Thymus (tissue), 11 donors: ENCODE measurements around the gene BRD3. TPM values are rescaled to one million over a fixed set of nuclear protein-coding genes. Genes with fewer than 3 reads are reported as not detected.

Experiments
- DNase-seq, 9 donors: peaks; one replicate each; pipeline ENCODE4 v3.0.0-alpha.2; 2013; ENCODE audit warnings: low spot score in 9 of 9, low read depth in 6 of 9, missing footprints in 1 of 9
- H3K27ac ChIP-seq, 2 donors: one replicate each; pipeline ENCODE4 v1.5.1; 2013; ENCODE audit warnings: control low read depth in 1 of 2, low read depth in 1 of 2, low read length in 1 of 2, mild to moderate bottlenecking in 1 of 2, moderate library complexity in 1 of 2
- H3K27me3 ChIP-seq, 2 donors: one replicate each; pipeline ENCODE4 v1.5.1; 2013; ENCODE audit warnings: low read length in 1 of 2; ENCODE audit not compliant: control insufficient read depth in 2 of 2, insufficient read depth in 1 of 2
- H3K36me3 ChIP-seq, 2 donors: one replicate each; pipeline ENCODE4 v1.5.1; 2013; ENCODE audit warnings: low read length in 1 of 2, mild to moderate bottlenecking in 1 of 2, moderate library complexity in 1 of 2; ENCODE audit not compliant: control insufficient read depth in 2 of 2, insufficient read depth in 2 of 2
- H3K4me1 ChIP-seq, 2 donors: one replicate each; pipeline ENCODE4 v1.5.1; 2013; ENCODE audit warnings: low read length in 2 of 2; ENCODE audit not compliant: control insufficient read depth in 2 of 2, insufficient read depth in 2 of 2
- H3K4me3 ChIP-seq, 2 donors: one replicate each; pipeline ENCODE4 v1.5.1; 2013; ENCODE audit warnings: low read length in 2 of 2, control low read depth in 1 of 2, mild to moderate bottlenecking in 1 of 2
- H3K9me3 ChIP-seq, 2 donors: one replicate each; pipeline ENCODE4 v1.5.1; 2013; ENCODE audit warnings: low read length in 1 of 2, mild to moderate bottlenecking in 1 of 2; ENCODE audit not compliant: control insufficient read depth in 2 of 2, insufficient read depth in 1 of 2
- WGBS: extraction: QIAGEN DNeasy Blood & Tissue Kit; methylation state at CpG from one replicate; pipeline ENCODE4 v1.1.7; 2013; 5-methylcytosine and 5-hydroxymethylcytosine counted together
- polyA plus RNA-seq: library from polyadenylated mRNA; stranded (reverse); fragments of 200-250 nt; gene quantifications from one replicate; pipeline ENCODE4 v1.2.3, GENCODE V29; 2013
- total RNA-seq: library from RNA; stranded (reverse); fragments of 120-200 nt; gene quantifications from one replicate; pipeline ENCODE4 v1.2.4, GENCODE V29; 2013
- donor health status: healthy.

The BRD3 gene
- total and polyA plus RNA-seq, 2 donors = 6.4 to 14.5 TPM

GRCh38 chr9:134036130-134036529 is 31.7 kb downstream of the BRD3 start:
- 97% methylated on average over 16 of the region's 16 CpGs for WGBS
- Histone ChIP-seq H3K27ac (no peak overlapping the region), H3K4me1 (peaks cover 0 to 3% of the 10 kb centered on the region in 2 donors), H3K27me3 (no peaks in the 10 kb centered on the region), H3K4me3 (no peak overlapping the region), H3K36me3 (peaks cover 75 to 80% of the 10 kb centered on the region in 2 donors), H3K9me3 (peaks cover 2 to 4% of the 10 kb centered on the region in 2 donors)
- DNase-seq = no peak

- no peak for DNase-seq
- Histone ChIP-seq H3K27ac (no peak overlapping the region), H3K9me3 (peaks cover 2 to 4% of the 10 kb centered on the region in 2 donors), H3K36me3 (peaks cover 74 to 80% of the 10 kb centered on the region in 2 donors), H3K27me3 (no peaks in the 10 kb centered on the region), H3K4me3 (no peak overlapping the region), H3K4me1 (peaks cover 0 to 3% of the 10 kb centered on the region in 2 donors)
- 95% methylated on average over 28 of the region's 28 CpGs for WGBS
Measured at GRCh38 chr9:134035041-134036039, 32.5 kb downstream of the BRD3 start.

- H3K9me3 ChIP-seq = peaks cover 2 to 3% of the 10 kb centered on the region in 2 donors
- 97% methylated on average over 19 of the region's 19 CpGs for WGBS
- DNase-seq = no peak
Measured at GRCh38 chr9:134034215-134035040, 33.4 kb downstream of the BRD3 start.

GRCh38 chr9:134033516-134034214 is 34.2 kb downstream of the BRD3 start:
- no peak for DNase-seq
- Histone ChIP-seq H3K9me3 (peaks cover 0 to 2% of the 10 kb centered on the region in 2 donors), H3K27me3 (no peaks in the 10 kb centered on the region), H3K36me3 (peaks cover 58 to 77% of the 10 kb centered on the region in 2 donors), H3K4me3 (no peak overlapping the region), H3K4me1 (peaks cover 0 to 3% of the 10 kb centered on the region in 2 donors), H3K27ac (no peak overlapping the region)
- 98% methylated on average over 26 of the region's 26 CpGs for WGBS

More at GRCh38 chr9:134034215-134035040, 33.4 kb downstream of the BRD3 start:
- Histone ChIP-seq H3K27me3 (no peaks in the 10 kb centered on the region), H3K4me1 (peaks cover 0 to 3% of the 10 kb centered on the region in 2 donors), H3K36me3 (peaks cover 65 to 78% of the 10 kb centered on the region in 2 donors), H3K27ac (no peak overlapping the region), H3K4me3 (no peak overlapping the region)

DNA sequence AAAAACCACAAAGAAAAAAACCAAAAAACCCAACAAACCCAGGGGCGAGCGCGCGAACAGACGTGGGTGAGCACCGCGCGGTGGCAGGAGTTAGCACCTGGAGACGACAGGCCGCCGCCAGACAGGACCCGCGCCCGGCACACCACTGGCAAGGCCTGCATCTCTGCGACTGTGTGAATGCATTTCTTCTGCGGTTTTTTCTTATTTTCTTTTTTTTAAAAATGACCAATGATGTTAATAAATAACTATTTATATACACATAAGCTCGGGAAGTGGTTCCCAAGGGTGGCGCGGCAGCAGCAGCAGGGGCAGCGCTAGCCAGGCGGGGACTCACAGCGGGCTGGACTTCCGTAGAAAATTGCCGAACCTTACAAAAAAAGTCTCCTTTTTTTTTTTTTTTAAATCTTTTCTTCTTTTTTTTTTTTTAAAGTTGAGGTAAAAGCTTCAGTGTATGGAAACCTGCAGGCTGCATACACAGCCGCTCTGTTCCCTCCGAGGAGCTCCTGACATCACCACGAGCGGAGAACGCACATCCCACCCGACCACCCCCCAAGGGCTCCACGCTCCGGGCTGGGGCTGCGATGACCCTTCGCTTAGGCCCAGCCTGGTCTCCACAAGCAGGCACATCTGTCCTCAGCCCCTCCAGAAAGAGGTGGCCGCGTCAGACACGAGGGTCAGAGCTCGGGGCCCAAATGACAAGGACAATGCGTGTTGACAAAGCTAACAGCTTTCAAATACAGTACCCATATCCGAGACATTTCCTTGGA is 35.2 kb downstream of the BRD3 start:
- Histone ChIP-seq H3K27ac (no peak overlapping the region), H3K36me3 (peaks cover 55 to 74% of the 10 kb centered on the region in 2 donors), H3K27me3 (no peaks in the 10 kb centered on the region), H3K4me1 (peaks cover 0 to 3% of the 10 kb centered on the region in 2 donors), H3K4me3 (no peak overlapping the region), H3K9me3 (peaks cover 0 to 2% of the 10 kb centered on the region in 2 donors)
- WGBS = 82% methylated on average over 40 of the region's 40 CpGs
- no peak for DNase-seq

DNA sequence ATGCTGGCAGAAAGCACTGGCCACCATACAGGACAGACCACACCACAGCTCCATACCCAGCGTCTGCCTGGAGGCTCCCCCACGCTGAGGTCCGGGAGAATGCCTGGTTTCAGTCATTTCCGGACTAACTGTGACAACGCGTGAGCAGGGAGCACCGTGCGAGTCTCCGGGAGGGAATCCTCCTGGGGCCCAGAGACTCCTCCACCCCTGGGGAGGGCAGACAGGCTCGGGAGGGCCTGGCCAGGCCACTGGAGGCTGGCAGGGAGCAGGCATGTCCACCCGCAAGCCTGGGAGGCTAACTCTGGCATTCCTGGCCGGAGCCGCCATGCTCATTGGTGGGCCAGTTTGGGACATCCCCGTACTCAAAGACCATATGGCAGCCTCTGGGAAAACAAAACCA is 36.0 kb downstream of the BRD3 start:
- 98% methylated on average over 14 of the region's 14 CpGs for WGBS
- peaks cover 55 to 71% of the 10 kb centered on the region in 2 donors for H3K36me3 ChIP-seq
- DNase-seq = no peak

DNA sequence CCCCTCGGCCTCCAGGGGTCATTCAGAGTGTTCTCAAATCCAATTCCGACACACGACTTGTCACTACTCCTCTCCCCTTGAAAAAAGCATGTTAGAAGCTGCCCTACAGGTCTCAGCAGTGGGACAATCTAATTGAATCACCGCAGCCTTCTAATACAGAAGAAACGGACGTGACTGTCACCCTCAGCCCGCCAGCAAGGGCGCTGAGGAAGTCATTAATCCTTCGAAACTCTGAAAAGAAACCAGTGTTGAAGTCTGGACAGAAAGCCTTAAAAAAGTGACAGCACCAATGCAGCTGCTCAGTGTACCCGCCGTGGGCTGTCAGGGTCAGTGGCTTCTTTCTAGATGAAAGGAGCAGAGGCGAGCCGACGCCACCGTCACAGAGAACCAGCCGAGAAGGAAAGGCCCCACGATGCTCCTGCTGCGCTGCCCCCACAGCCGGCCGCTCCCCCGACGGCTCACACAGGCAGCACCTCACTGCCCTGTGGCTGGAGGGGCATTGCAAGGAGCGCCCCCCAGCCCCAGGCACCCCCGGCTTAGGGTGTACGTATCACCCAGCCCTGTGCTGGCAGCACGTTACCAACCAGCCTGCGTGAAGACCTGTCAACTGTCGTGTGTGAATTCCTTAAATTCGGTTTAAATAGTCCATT is 36.9 kb downstream of the BRD3 start:
- Histone ChIP-seq H3K36me3 (peaks cover 51 to 63% of the 10 kb centered on the region in 2 donors), H3K27me3 (no peaks in the 10 kb centered on the region), H3K27ac (no peak overlapping the region), H3K4me3 (no peak overlapping the region), H3K4me1 (peaks cover 4 to 9% of the 10 kb centered on the region in 2 donors), H3K9me3 (peaks cover 0 to 2% of the 10 kb centered on the region in 2 donors)
- DNase-seq = no peak
- WGBS = 96% methylated on average over 29 of the region's 29 CpGs

More for the DNA sequence above, 36.0 kb downstream of the BRD3 start:
- H3K9me3 ChIP-seq = peaks cover 0 to 2% of the 10 kb centered on the region in 2 donors
- no peak overlapping the region for H3K4me3 ChIP-seq
- no peaks in the 10 kb centered on the region for H3K27me3 ChIP-seq
- no peak overlapping the region for H3K27ac ChIP-seq
- peaks cover 0 to 3% of the 10 kb centered on the region in 2 donors for H3K4me1 ChIP-seq
